Measurements from ENCODE around the gene AUNIP. TPM values are rescaled to one million over a fixed set of nuclear protein-coding genes. Genes with fewer than 3 reads are reported as not detected.

Gene AUNIP
- total RNA-seq, 1 donor from 2014 or later: 4.7 TPM

GRCh38 chr1:25825605-25826004 is 33.7 kb downstream of the AUNIP start:
- Mint-ChIP-seq H3K4me3 (ENCODE audit: low read depth) (no peak overlapping the region), H3K36me3 (ENCODE audit: insufficient read depth) (peaks cover 16% of the 10 kb centered on the region), H3K27me3 (no peaks in the 10 kb centered on the region), H3K27ac (no peak overlapping the region), H3K9me3 (ENCODE audit: low read depth) (no peaks in the 10 kb centered on the region), H3K4me1 (ENCODE audit: low read depth) (peaks cover 9% of the 10 kb centered on the region)
- no peak for DNase-seq (ENCODE audit: low spot score, unreplicated experiment)
- TF ChIP-seq CTCF (IDR thresholded peaks at IDR 0.05; ENCODE audit: unreplicated experiment): no peak

- H3K9me3 Mint-ChIP-seq (ENCODE audit: low read depth): no peaks in the 10 kb centered on the region
- no peak for DNase-seq (ENCODE audit: low spot score, unreplicated experiment)
- H3K4me3 Mint-ChIP-seq (ENCODE audit: low read depth): peak overlapping the region; percentile 88
- peaks cover 26% of the 10 kb centered on the region for H3K4me1 Mint-ChIP-seq (ENCODE audit: low read depth)
- TF ChIP-seq CTCF (IDR thresholded peaks at IDR 0.05; ENCODE audit: unreplicated experiment): no peak
- peaks cover 3% of the 10 kb centered on the region for H3K36me3 Mint-ChIP-seq (ENCODE audit: insufficient read depth)
- H3K27me3 Mint-ChIP-seq: no peaks in the 10 kb centered on the region
- H3K27ac Mint-ChIP-seq: no peak overlapping the region
Measured at GRCh38 chr1:25821630-25822091, 37.6 kb downstream of the AUNIP start.

GRCh38 chr1:25821112-25821476 is 38.2 kb downstream of the AUNIP start:
- H3K36me3 Mint-ChIP-seq (ENCODE audit: insufficient read depth): peaks cover under 1% of the 10 kb centered on the region
- H3K9me3 Mint-ChIP-seq (ENCODE audit: low read depth): no peaks in the 10 kb centered on the region
- no peaks in the 10 kb centered on the region for H3K27me3 Mint-ChIP-seq
- H3K27ac Mint-ChIP-seq: peak overlapping the region; percentile 94
- TF ChIP-seq CTCF (IDR thresholded peaks at IDR 0.05; ENCODE audit: unreplicated experiment): no peak
- H3K4me3 Mint-ChIP-seq (ENCODE audit: low read depth): peak overlapping the region; percentile 88
- peaks cover 26% of the 10 kb centered on the region for H3K4me1 Mint-ChIP-seq (ENCODE audit: low read depth)
- DNase-seq (ENCODE audit: low spot score, unreplicated experiment): no peak

- no peak for DNase-seq (ENCODE audit: low spot score, unreplicated experiment)
- H3K27me3 Mint-ChIP-seq: no peaks in the 10 kb centered on the region
- no peaks in the 10 kb centered on the region for H3K36me3 Mint-ChIP-seq (ENCODE audit: insufficient read depth)
- peak overlapping the region; percentile 99 for H3K27ac Mint-ChIP-seq
- H3K4me1 Mint-ChIP-seq (ENCODE audit: low read depth): peaks cover 26% of the 10 kb centered on the region
- no peaks in the 10 kb centered on the region for H3K9me3 Mint-ChIP-seq (ENCODE audit: low read depth)
- no peak for TF ChIP-seq CTCF (IDR thresholded peaks at IDR 0.05; ENCODE audit: unreplicated experiment)
- H3K4me3 Mint-ChIP-seq (ENCODE audit: low read depth): peak overlapping the region; percentile 99
Measured at GRCh38 chr1:25820247-25821111, 38.8 kb downstream of the AUNIP start.

- peak within 1 kb of the TSS; percentile 99 for H3K27ac Mint-ChIP-seq
- no peak for TF ChIP-seq CTCF (IDR thresholded peaks at IDR 0.05; ENCODE audit: unreplicated experiment)
- no peaks in the 10 kb centered on the region for H3K9me3 Mint-ChIP-seq (ENCODE audit: low read depth)
- peak; percentile 78 for DNase-seq (ENCODE audit: low spot score, unreplicated experiment)
- H3K36me3 Mint-ChIP-seq (ENCODE audit: insufficient read depth): peaks cover 3% of the 10 kb centered on the region
- H3K4me3 Mint-ChIP-seq (ENCODE audit: low read depth): peak within 1 kb of the TSS; percentile 99
- no peaks in the 10 kb centered on the region for H3K27me3 Mint-ChIP-seq
- H3K4me1 Mint-ChIP-seq (ENCODE audit: low read depth): peaks cover 26% of the 10 kb centered on the region
Measured at GRCh38 chr1:25819491-25820246, 39.6 kb downstream of the AUNIP start, which contains the start of gene MTFR1L. Gene MTFR1L (plus strand): TSS chr1:25819954. CDS start chr1:25823105, 3,151 bp downstream.
